ENCODE data around the gene NOTO.

Gene NOTO

GRCh38 chr2:73233932-73234832 is 31.8 kb downstream of the NOTO start, which contains the start of gene CCT7:
Gene CCT7, plus strand, starts transcription at chr2:73234308. Its CDS starts 71 bp downstream, at chr2:73234379.
- DNase-seq (ENCODE audit: low read depth in 2 of 2), result peak; percentile 75 to 77

- no peak for DNase-seq (ENCODE audit: low read depth in 2 of 2)
Observed at GRCh38 chr2:73235315-73236028, 33.1 kb downstream of the NOTO start.

DNA sequence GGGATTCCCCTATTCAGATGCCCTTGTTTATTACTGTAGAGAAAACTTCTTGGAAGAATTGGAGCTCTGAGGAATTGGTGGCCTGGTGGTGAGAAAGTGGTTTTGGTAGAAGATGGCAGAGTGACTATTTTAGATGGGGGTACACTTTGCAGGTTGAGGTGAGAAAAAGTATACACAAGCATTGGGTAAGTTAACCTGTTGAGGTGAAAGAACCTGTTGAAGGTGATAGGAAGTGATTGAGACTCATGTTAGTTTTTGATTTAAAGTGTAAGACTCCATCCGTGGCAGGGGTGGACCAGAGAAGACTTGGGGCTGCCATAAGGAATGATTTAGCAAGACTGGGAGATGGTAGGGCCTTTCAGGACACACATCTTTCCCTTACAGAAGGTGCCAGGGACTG is 34.8 kb downstream of the NOTO start:
- DNase-seq (ENCODE audit: low read depth in 2 of 2), result no peak

DNA sequence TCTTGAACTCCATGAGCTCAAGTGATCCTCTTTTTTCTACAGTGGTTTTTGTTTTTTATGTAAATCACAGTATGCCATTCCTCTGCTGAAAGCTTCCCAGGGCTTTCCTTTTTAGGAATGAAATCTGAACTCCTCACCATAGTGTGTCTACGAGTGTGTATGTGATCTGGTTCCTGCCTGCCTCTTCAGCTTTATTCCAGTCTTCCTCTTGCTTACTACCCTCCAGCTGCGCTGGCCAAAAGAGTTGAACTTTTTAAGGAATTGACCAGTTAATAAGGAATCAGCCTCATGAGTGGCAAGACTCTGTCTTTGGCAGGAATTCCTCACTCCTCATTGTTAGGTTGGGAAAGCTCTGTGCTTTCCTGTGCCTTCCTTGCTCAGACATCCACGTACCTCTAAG is 35.8 kb downstream of the NOTO start:
- no peak for DNase-seq (ENCODE audit: low read depth in 2 of 2)

DNA sequence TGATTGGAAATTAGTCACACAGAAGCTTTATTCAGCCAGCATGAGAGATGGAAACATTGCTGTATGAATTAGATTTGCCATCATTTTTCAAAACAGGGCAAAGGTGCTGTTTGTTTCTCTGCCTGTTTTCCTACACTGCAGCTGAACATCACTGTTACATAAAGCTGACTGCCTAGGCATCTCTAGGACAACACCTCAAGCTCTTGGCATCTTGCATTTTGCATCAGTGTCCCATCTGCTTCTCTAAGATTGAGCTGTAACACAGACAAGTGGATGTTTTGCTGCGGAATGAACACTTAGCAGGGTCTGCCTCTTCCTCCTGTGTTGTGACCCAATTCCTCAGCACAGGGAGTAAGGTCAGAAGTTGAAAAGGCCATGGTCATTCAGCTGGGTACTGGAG is 36.6 kb downstream of the NOTO start:
- DNase-seq (ENCODE audit: low read depth in 2 of 2), result no peak

DNA sequence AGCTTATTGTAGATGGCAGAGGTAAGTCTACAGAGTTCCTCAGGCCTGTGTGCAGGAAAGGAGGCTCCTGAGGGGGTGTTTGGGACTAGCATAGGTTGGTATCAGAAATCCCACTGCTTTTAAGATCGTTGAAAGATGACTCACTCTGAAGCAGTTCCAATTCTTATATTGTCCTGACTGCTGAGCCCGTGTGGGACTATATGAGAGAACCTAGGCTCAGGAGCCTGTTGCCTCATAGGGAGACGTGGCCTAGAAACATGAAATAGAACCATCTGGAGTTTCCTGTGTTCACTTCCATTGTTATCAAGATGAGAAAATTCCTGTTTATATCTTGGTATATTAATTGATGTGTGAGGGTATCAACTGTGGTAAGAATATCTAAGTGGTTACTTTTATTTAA is 37.4 kb downstream of the NOTO start:
- DNase-seq (ENCODE audit: low read depth in 2 of 2), result no peak

GRCh38 chr2:73243884-73244570 is 41.7 kb downstream of the NOTO start:
- no peak for DNase-seq (ENCODE audit: low read depth in 2 of 2)

DNA sequence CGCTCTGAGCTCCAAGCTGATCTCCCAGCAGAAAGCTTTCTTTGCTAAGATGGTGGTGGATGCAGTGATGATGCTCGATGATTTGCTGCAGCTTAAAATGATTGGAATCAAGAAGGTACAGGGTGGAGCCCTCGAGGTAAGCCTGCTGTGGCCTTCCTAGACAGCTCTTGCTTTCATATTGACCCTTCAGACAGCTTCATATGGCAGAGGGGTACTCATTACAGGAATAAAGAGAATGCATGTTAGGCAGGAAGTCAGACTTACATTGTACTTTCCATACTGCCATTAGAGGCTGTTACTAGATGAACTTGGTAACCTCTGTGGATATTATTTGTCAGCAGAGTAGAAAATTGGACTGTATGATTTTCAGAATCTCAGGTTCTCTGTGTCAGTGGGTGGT is 42.2 kb downstream of the NOTO start:
- no peak for DNase-seq (ENCODE audit: low read depth in 2 of 2)

DNA sequence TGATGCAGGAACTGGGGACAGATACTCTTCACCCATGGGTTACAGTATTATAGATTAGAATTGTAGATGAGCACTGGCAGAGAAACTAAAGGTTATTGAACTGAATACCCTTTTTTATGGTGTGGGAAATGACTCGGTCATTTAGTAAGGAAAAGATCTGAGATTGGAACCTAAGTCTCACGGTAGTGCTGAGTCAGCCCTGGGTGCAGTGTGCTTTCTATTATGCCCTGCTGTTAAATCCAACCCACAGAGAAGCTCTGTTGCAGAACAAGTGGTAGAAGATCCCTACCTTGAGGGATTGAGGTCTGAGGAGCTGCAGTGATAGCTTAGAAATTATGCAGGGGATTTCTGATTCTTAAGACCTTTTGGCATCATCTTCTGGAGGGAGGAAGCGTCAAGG is 44.5 kb downstream of the NOTO start:
- DNase-seq (ENCODE audit: low read depth in 2 of 2), result no peak

- no peak for DNase-seq (ENCODE audit: low read depth in 2 of 2)
Observed at GRCh38 chr2:73249636-73250035, 47.3 kb downstream of the NOTO start.

GRCh38 chr2:73250872-73251846 is 48.8 kb downstream of the NOTO start:
- DNase-seq (ENCODE audit: low read depth in 2 of 2), result no peak

DNA sequence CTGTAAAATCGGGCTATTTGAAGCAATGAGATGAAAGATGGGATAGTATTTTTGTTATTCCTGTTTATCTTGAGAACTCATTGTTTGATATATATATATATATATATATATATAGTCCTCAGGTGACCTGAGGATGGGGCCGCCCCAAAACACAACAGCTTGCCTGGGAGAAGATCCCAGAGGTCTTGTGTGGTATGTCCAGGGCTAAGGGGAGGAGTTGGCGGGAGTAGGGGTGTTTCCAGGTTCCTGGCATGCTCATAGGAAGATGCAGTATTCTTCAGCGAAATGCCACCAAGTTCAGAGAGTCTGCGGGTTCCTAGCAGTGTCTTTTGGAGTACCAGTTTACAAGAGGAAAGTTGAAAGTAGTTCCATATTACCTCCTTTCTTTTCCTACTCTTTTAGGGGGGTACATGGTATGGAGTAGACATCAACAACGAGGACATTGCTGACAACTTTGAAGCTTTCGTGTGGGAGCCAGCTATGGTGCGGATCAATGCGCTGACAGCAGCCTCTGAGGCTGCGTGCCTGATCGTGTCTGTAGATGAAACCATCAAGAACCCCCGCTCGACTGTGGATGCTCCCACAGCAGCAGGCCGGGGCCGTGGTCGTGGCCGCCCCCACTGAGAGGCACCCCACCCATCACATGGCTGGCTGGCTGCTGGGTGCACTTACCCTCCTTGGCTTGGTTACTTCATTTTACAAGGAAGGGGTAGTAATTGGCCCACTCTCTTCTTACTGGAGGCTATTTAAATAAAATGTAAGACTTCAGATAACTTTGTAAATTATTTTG is 50.1 kb downstream of the NOTO start:
- no peak for DNase-seq (ENCODE audit: low read depth in 2 of 2)

- no peak for DNase-seq (ENCODE audit: low read depth in 2 of 2)
Observed at GRCh38 chr2:73253400-73253799, 51.0 kb downstream of the NOTO start.

- no peak for DNase-seq (ENCODE audit: low read depth in 2 of 2)
Observed at GRCh38 chr2:73253901-73254300, 51.5 kb downstream of the NOTO start.

GRCh38 chr2:73254343-73255006 is 52.1 kb downstream of the NOTO start:
- DNase-seq (ENCODE audit: low read depth in 2 of 2), result no peak

- no peak for DNase-seq (ENCODE audit: low read depth in 2 of 2)
Observed at GRCh38 chr2:73255007-73255644, 52.8 kb downstream of the NOTO start.

DNA sequence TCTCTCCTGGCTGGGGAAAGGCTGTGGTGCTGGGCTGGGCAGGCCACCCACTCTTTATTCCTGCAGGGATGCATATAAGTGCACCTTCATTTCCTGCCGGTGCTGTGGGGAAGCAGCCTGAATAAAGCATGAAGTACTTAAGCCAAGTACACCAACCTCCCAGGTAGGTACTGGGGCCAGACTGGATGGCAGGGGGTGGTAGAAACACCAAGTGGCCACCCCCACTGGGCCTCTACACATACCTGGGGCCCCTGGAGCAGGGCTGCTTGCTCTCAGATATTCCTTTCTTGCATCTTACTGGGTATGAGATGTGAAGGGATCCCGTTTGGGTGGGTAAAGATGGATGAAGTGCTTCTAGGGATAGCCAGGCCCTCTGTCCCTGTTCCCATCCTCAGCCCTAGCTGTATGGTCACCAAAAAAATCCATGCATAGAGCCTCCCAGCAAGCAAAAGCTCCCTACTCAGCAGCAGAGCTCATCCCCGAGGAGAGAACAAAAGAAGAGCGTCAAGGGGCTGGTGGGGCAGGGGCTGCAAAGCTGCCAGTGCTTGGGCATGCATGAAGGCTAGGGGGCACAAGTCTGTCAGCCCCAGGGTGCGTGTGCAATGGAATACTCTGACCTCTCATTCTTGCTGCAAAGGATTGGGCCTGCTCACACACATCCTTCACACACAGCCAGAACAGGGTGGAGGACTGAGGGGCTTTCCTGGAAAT is 53.7 kb downstream of the NOTO start:
- DNase-seq (ENCODE audit: low read depth in 2 of 2), result no peak

DNA sequence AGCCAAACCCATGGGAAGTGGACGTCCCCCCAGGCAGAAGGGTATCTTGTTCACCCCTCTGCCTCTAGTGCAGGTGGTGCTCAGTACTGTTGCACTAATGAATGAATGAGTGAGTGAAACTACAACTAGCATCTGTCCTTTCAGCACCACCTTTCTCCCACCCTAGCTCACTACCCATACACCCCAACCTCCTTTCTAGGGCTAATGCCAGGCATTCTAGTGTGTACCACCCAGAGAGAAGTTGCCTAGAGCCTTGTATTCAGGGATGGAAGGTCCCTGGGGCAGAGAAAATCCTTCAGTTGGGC is 54.2 kb downstream of the NOTO start:
- DNase-seq (ENCODE audit: low read depth in 2 of 2), result no peak

DNA sequence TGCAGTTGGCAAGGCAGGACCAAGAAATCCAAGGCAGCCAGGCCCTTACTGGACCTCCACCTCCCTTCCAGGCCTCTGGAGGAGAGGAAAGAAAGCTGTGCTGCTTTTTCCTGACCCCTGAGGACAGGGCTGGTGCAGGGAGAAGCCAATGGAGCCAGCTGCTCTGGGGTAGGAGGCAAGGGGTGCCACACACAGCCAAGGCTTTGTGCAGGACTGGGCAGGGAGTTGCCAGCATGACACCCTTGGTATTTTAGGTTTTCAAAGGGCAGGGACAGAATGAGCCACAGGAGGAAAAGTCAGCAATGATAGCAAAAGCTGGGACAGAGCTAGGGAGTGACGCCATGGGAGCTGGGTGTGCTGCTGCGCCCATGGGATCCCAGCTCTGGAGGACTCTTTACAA is 54.6 kb downstream of the NOTO start:
- DNase-seq (ENCODE audit: low read depth in 2 of 2), result no peak
